H1 (cell line): ENCODE measurements around the gene HNRNPM. TPM values are rescaled to one million over a fixed set of nuclear protein-coding genes. Genes with fewer than 3 reads are reported as not detected.

Source experiments
- CTCF ChIA-PET: fragments of 300-600 bp; sonication (Branson Sonifier 250); formaldehyde crosslinking; loops from one replicate; lab custom pipeline; 2021; ENCODE audit not compliant: partially characterized antibody; lab: Charles Lee
- POLR2A ChIA-PET: fragments of 300-600 bp; sonication (Branson Sonifier 250); formaldehyde crosslinking; loops from one replicate; lab custom pipeline; 2021; ENCODE audit warnings: inconsistent platforms; ENCODE audit not compliant: partially characterized antibody; lab: Charles Lee
- DNase-seq, 2 experiments: peaks; one replicate each; pipeline versions ENCODE4 v3.0.0 to v3.0.0-alpha.2; 2010 to 2022; ENCODE audit warnings: low spot score in 2 of 2, low read depth in 1 of 2, mixed read lengths in 1 of 2
- FAIRE-seq: peaks from 2 replicates; lab custom pipeline; 2011; peaks lifted over from hg19 to GRCh38; lab: Jason Lieb, UNC
- H2AFZ ChIP-seq: 2 replicates; pipeline ENCODE4 v1.8.1; 2012; ENCODE audit warnings: low read length, inconsistent platforms
- H2AK5ac ChIP-seq: 2 replicates; pipeline ENCODE4 v1.6.1; 2013; ENCODE audit warnings: low read depth, low read length
- H2BK120ac ChIP-seq: replicated peaks from 2 replicates; pipeline ENCODE3; 2013; ENCODE audit warnings: low read depth, low read length, inconsistent platforms
- H2BK12ac ChIP-seq: 2 replicates; pipeline ENCODE4 v1.6.1; 2013; ENCODE audit warnings: low read depth, low read length
- H2BK15ac ChIP-seq: 2 replicates; pipeline ENCODE4 v1.6.1; 2013; ENCODE audit warnings: low read length
- H2BK20ac ChIP-seq: 2 replicates; pipeline ENCODE4 v1.6.1; 2013; ENCODE audit warnings: low read length
- H2BK5ac ChIP-seq: 2 replicates; pipeline ENCODE4 v1.6.1; 2013; ENCODE audit warnings: low read depth, low read length
- H3K14ac ChIP-seq: 2 replicates; pipeline ENCODE4 v1.6.1; 2013; ENCODE audit warnings: inconsistent platforms; ENCODE audit not compliant: insufficient read length
- H3K18ac ChIP-seq: 2 replicates; pipeline ENCODE4 v1.6.1; 2013; ENCODE audit warnings: low read length; ENCODE audit errors: extremely low read depth
- H3K23ac ChIP-seq: 2 replicates; pipeline ENCODE4 v1.6.1; 2013; ENCODE audit warnings: inconsistent platforms; ENCODE audit not compliant: insufficient read length
- H3K23me2 ChIP-seq: 2 replicates; pipeline ENCODE4 v1.6.1; 2013; ENCODE audit warnings: low read depth, low read length
- H3K27ac ChIP-seq: 2 replicates; pipeline ENCODE4 v1.6.1; 2011; ENCODE audit warnings: low read depth, low read length, inconsistent platforms
- H3K27me3 ChIP-seq, 4 experiments: replicated peaks in 1 of 4; 1 replicate in 1 of 4; 2 replicates in 3 of 4; pipeline versions ENCODE4 v1.6.1 to v1.8.1; 2011 to 2013; ENCODE audit warnings: low read length in 3 of 4, mild to moderate bottlenecking in 3 of 4, inconsistent platforms in 2 of 4, mixed read lengths in 2 of 4, moderate library complexity in 1 of 4; ENCODE audit not compliant: control insufficient read depth in 3 of 4, insufficient read depth in 3 of 4; ENCODE audit errors: extremely low read depth in 1 of 4
- H3K36me3 ChIP-seq, 4 experiments: 2 replicates each; pipeline versions ENCODE4 v1.6.1 to v1.8.1; 2011 to 2013; ENCODE audit warnings: mild to moderate bottlenecking in 4 of 4, low read length in 3 of 4, moderate library complexity in 2 of 4, control low read depth in 1 of 4, inconsistent platforms in 1 of 4; ENCODE audit not compliant: insufficient read depth in 4 of 4, control insufficient read depth in 2 of 4
- H3K4ac ChIP-seq: replicated peaks from 2 replicates; pipeline ENCODE3; 2013; ENCODE audit warnings: low read length, low read depth, mixed read lengths, inconsistent platforms; ENCODE audit not compliant: insufficient read length
- H3K4me1 ChIP-seq, 4 experiments: replicated peaks in 1 of 4; 1 replicate in 1 of 4; 2 replicates in 3 of 4; pipeline versions ENCODE4 v1.6.1 to v1.8.1; 2011 to 2013; ENCODE audit warnings: low read length in 3 of 4, inconsistent platforms in 2 of 4, mixed read lengths in 1 of 4; ENCODE audit not compliant: insufficient read depth in 4 of 4, control insufficient read depth in 3 of 4
- H3K4me2 ChIP-seq, 2 experiments: 2 replicates each; pipeline versions ENCODE4 v1.6.1 to v1.8.1; 2011 to 2013; ENCODE audit warnings: low read depth in 2 of 2, low read length in 2 of 2, control low read depth in 1 of 2, inconsistent platforms in 1 of 2, mild to moderate bottlenecking in 1 of 2; ENCODE audit not compliant: insufficient read depth in 1 of 2
- H3K4me3 ChIP-seq, 4 experiments: fragments of 200-600, 300-600 bp in 1 of 4; sonication (generic), shearing (Covaris generic), sonication (Bioruptor Twin) in 1 of 4; 2 replicates each; pipeline versions ENCODE4 v1.5.1 to v1.8.1; 2011 to 2016; ENCODE audit warnings: low read length in 4 of 4, low read depth in 3 of 4, control low read depth in 2 of 4, inconsistent platforms in 2 of 4, mild to moderate bottlenecking in 2 of 4, mixed read lengths in 1 of 4, moderate library complexity in 1 of 4; ENCODE audit not compliant: insufficient read depth in 2 of 4; ENCODE audit errors: extremely low read depth in 1 of 4
- H3K56ac ChIP-seq: replicated peaks from 2 replicates; pipeline ENCODE3; 2013; ENCODE audit warnings: low read depth, mild to moderate bottlenecking, mixed read lengths, low read length, inconsistent platforms; ENCODE audit not compliant: insufficient read length
- H3K79me1 ChIP-seq: 2 replicates; pipeline ENCODE4 v1.6.1; 2013; ENCODE audit warnings: low read depth, low read length, control low read depth
- H3K79me2 ChIP-seq, 2 experiments: 2 replicates each; pipeline versions ENCODE4 v1.6.1 to v1.8.1; 2012 to 2013; ENCODE audit warnings: low read length in 2 of 2, mild to moderate bottlenecking in 2 of 2, inconsistent platforms in 1 of 2; ENCODE audit not compliant: insufficient read depth in 2 of 2, control insufficient read depth in 1 of 2
- H3K9ac ChIP-seq, 4 experiments: replicated peaks in 1 of 4; 1 replicate in 1 of 4; 2 replicates in 3 of 4; pipeline versions ENCODE4 v1.6.1 to v1.8.1; 2011 to 2013; ENCODE audit warnings: low read depth in 3 of 4, low read length in 3 of 4, control low read depth in 2 of 4, mild to moderate bottlenecking in 2 of 4, moderate library complexity in 2 of 4, inconsistent platforms in 1 of 4; ENCODE audit errors: extremely low read depth in 1 of 4
- H3K9me3 ChIP-seq, 2 experiments: 2 replicates each; pipeline versions ENCODE4 v1.6.1 to v1.8.1; 2012 to 2013; ENCODE audit warnings: mild to moderate bottlenecking in 2 of 2, moderate library complexity in 2 of 2, control low read depth in 1 of 2, inconsistent platforms in 1 of 2, low read depth in 1 of 2, low read length in 1 of 2, mixed read lengths in 1 of 2; ENCODE audit not compliant: insufficient read depth in 2 of 2
- H4K20me1 ChIP-seq, 2 experiments: replicated peaks in 1 of 2; 2 replicates each; pipeline versions ENCODE3 to v1.8.1; 2011 to 2013; ENCODE audit warnings: inconsistent platforms in 2 of 2, low read length in 2 of 2, mild to moderate bottlenecking in 1 of 2; ENCODE audit not compliant: insufficient read depth in 2 of 2, control insufficient read depth in 1 of 2
- H4K5ac ChIP-seq: 2 replicates; pipeline ENCODE4 v1.6.1; 2013; ENCODE audit warnings: low read length, low read depth, mixed read lengths, inconsistent platforms; ENCODE audit not compliant: insufficient read length
- H4K8ac ChIP-seq: 2 replicates; pipeline ENCODE4 v1.8.0; 2013; ENCODE audit warnings: mild to moderate bottlenecking, moderate library complexity, low read length, inconsistent platforms; ENCODE audit not compliant: insufficient read depth; ENCODE audit errors: extremely low read depth
- H4K91ac ChIP-seq: replicated peaks from 2 replicates; pipeline ENCODE3; 2013; ENCODE audit warnings: low read length, mixed read lengths, inconsistent platforms; ENCODE audit not compliant: insufficient read length
- BCL11A ChIP-seq, 2 experiments: IDR thresholded peaks; one replicate each; pipeline ENCODE4 v1.6.1; 2011; ENCODE audit warnings: low read depth in 2 of 2, low read length in 2 of 2, mild to moderate bottlenecking in 2 of 2
- CBX8 ChIP-seq: fragments of 300-800, 300-1000 bp; sonication (generic); IDR thresholded peaks from 2 replicates; pipeline ENCODE4 v1.7.1; 2016; ENCODE audit warnings: low read depth, low read length, borderline replicate concordance
- CHD1 ChIP-seq: IDR thresholded peaks from 2 replicates; pipeline ENCODE4 v1.6.1; 2012; ENCODE audit warnings: low read depth, low read length, improper control_type of control experiment
- HDAC6 ChIP-seq: IDR thresholded peaks from one replicate; pipeline ENCODE4 v1.7.1; 2012; ENCODE audit warnings: low read depth, mild to moderate bottlenecking, inconsistent platforms, low read length, moderate library complexity
- JUND ChIP-seq: IDR thresholded peaks from 2 replicates; pipeline ENCODE4 v1.6.1; 2011; ENCODE audit warnings: mild to moderate bottlenecking, improper control_type of control experiment, low read length
- KDM4A ChIP-seq: IDR thresholded peaks from one replicate; pipeline ENCODE4 v1.7.1; 2012; ENCODE audit warnings: low read depth, mild to moderate bottlenecking, moderate library complexity, low read length, inconsistent platforms; ENCODE audit not compliant: severe bottlenecking
- PHF8 ChIP-seq: fragments of 200-600 bp; sonication (generic); conservative IDR thresholded peaks from 2 replicates; pipeline ENCODE4 v1.7.1; 2012; ENCODE audit warnings: low read depth, mild to moderate bottlenecking, inconsistent platforms, low read length, moderate library complexity
- POLR2AphosphoS5 ChIP-seq: IDR thresholded peaks from 2 replicates; pipeline ENCODE4 v1.6.1; 2011; ENCODE audit warnings: low read depth, low read length
- RAD21 ChIP-seq, 2 experiments: IDR thresholded peaks in 1 of 2; conservative IDR thresholded peaks in 1 of 2; 2 replicates each; pipeline ENCODE4 v1.6.1; 2011; ENCODE audit warnings: low read depth in 2 of 2, low read length in 2 of 2, improper control_type of control experiment in 1 of 2, inconsistent platforms in 1 of 2, mild to moderate bottlenecking in 1 of 2, moderate library complexity in 1 of 2
- RBBP5 ChIP-seq: IDR thresholded peaks from 2 replicates; pipeline ENCODE4 v1.7.1; 2012; ENCODE audit warnings: low read depth, mild to moderate bottlenecking, inconsistent platforms, low read length, moderate library complexity, borderline replicate concordance
- SAP30 ChIP-seq: fragments of 300-600 bp; sonication (generic); IDR thresholded peaks from 2 replicates; pipeline ENCODE4 v1.7.1; 2012; ENCODE audit warnings: low read length, moderate library complexity, mild to moderate bottlenecking, inconsistent platforms; ENCODE audit not compliant: insufficient read depth, insufficient replicate concordance
- SP2 ChIP-seq: IDR thresholded peaks from 2 replicates; pipeline ENCODE4 v1.6.1; 2012; ENCODE audit warnings: mild to moderate bottlenecking, low read length, inconsistent platforms
- TAF1 ChIP-seq: IDR thresholded peaks from 2 replicates; pipeline ENCODE4 v1.6.1; 2011; ENCODE audit warnings: mild to moderate bottlenecking, low read depth, low read length
- YY1 ChIP-seq: IDR thresholded peaks from 2 replicates; pipeline ENCODE4 v1.6.1; 2011; ENCODE audit warnings: low read depth, mild to moderate bottlenecking, low read length
- WGBS, 2 experiments: shearing (Covaris generic) in 1 of 2; methylation state at CpG; one replicate each; pipeline versions ENCODE4 v1.1.6 to v1.1.7; 2013 to 2015; ENCODE audit warnings: low lambda C conversion rate in 2 of 2, mixed read lengths in 2 of 2, inconsistent platforms in 1 of 2, low coverage in 1 of 2, missing lambda C conversion rate in 1 of 2; ENCODE audit not compliant: insufficient replicate concordance in 2 of 2, insufficient coverage in 1 of 2, insufficient read length in 1 of 2; ENCODE audit errors: extremely low coverage in 1 of 2, missing lambda C conversion rate in 1 of 2; 5-methylcytosine and 5-hydroxymethylcytosine counted together
- polyA plus RNA-seq, 7 experiments: library from polyadenylated mRNA; depleted of rRNA in 3 of 7; stranded (reverse) in 5 of 7; unstranded in 2 of 7; fragments of >200 nt in 5 of 7; fragments of 200-250 nt in 2 of 7; gene quantifications; 1 replicate in 5 of 7; 2 replicates in 1 of 7; 4 replicates in 1 of 7; pipeline versions ENCODE4 v1.2.1 to v1.2.3, GENCODE V29; 2011 to 2013; ENCODE audit warnings: missing spikeins in 2 of 7, mixed read lengths in 2 of 7
- total RNA-seq: library from RNA; stranded (reverse); fragmentation: NEBNext Ultra II Directional; extraction: Animal tissue kit (Norgen Biotek cat#: 25700); gene quantifications from 2 replicates; pipeline ENCODE4 v1.2.1, GENCODE V29; 2021

HNRNPM gene
- total and polyA plus RNA-seq, 2 of the 8 experiments (the other 6 are each of a cell fraction or from before 2014, with no cell fraction given), result 375 to 474 TPM

GRCh38 chr19:8461376-8461775 lies 16.6 kb downstream of the HNRNPM start:
- no peaks in the 10 kb centered on the region for H3K27me3 ChIP-seq
- no peak overlapping the region for H2BK15ac ChIP-seq
- H3K18ac ChIP-seq, result no peak overlapping the region
- H2BK20ac ChIP-seq, result no peak overlapping the region
- ChIA-PET POLR2A (interaction anchor here (0.6 to 6.4 kb wide), 5 partner anchors 8 to 118 kb away, joined by 3 to 63 read pairs (median 7); partner anchors contain the start of gene HNRNPM), CTCF (interaction anchor here (1.8 to 4.0 kb wide), 4 partner anchors 9 to 120 kb away, joined by 4 to 14 read pairs (median 10); no protein-coding TSS in a partner anchor)
- no peak overlapping the region for H2AK5ac ChIP-seq
- no peak overlapping the region for H4K8ac ChIP-seq
- peaks cover 70 to 97% of the 10 kb centered on the region in 2 experiments for H3K79me2 ChIP-seq
- no peak overlapping the region for H2AFZ ChIP-seq
- H2BK12ac ChIP-seq, result no peak overlapping the region
- no peaks in the 10 kb centered on the region for H3K9me3 ChIP-seq
- H4K20me1 ChIP-seq, result peaks cover 38 to 58% of the 10 kb centered on the region in 2 experiments
- H3K23ac ChIP-seq, result no peak overlapping the region
- H3K27ac ChIP-seq, result no peak overlapping the region
- H4K5ac ChIP-seq, result no peak overlapping the region
- no peak overlapping the region for H2BK5ac ChIP-seq
- no peak overlapping the region for H3K56ac ChIP-seq
- 89% methylated on average over 4 of the region's 4 CpGs; no CpG with 5 or more reads in 1 of the 2 experiments for WGBS, 2 experiments
- no peak overlapping the region for H3K14ac ChIP-seq
- H3K9ac ChIP-seq, result no peak overlapping the region
- H3K4me3 ChIP-seq, result no peak overlapping the region
- FAIRE-seq (no peak), DNase-seq (no peak)
- peaks cover 20% of the 10 kb centered on the region for H3K79me1 ChIP-seq
- H3K4me2 ChIP-seq, result no peak overlapping the region
- no peak overlapping the region for H2BK120ac ChIP-seq
- H3K4me1 ChIP-seq, result peaks cover 8 to 12% (median 10%) of the 10 kb centered on the region in 4 experiments
- H3K36me3 ChIP-seq, result peaks cover 36 to 55% (median 52%) of the 10 kb centered on the region in 4 experiments
- no peak overlapping the region for H4K91ac ChIP-seq
- H3K23me2 ChIP-seq, result no peaks in the 10 kb centered on the region
- no peak overlapping the region for H3K4ac ChIP-seq
- no peak for TF ChIP-seq KDM4A
- TF ChIP-seq CBX8, result no peak
- no peak for TF ChIP-seq HDAC6
- TF ChIP-seq BCL11A (IDR thresholded peaks at IDR 0.05; ENCODE audit: low read depth in 2 of 2, low read length in 2 of 2), result no peak
- TF ChIP-seq JUND, result no peak
- no peak for TF ChIP-seq PHF8
- TF ChIP-seq TAF1, result no peak
- no peak for TF ChIP-seq YY1
- no peak for TF ChIP-seq RAD21 (IDR thresholded peaks at IDR 0.05 in 1 of 2, conservative IDR thresholded peaks at IDR 0.05 in 1 of 2; ENCODE audit: low read depth in 2 of 2, low read length in 2 of 2)
- TF ChIP-seq RBBP5, result no peak
- TF ChIP-seq SAP30, result no peak
- no peak for TF ChIP-seq CHD1
- no peak for TF ChIP-seq SP2
- no peak for TF ChIP-seq POLR2AphosphoS5
